Stomach smooth muscle (tissue), 2 donors: Measurements from ENCODE around the gene NAGK.
"Not testable (repeated sequence)": the region's sequence is repeated elsewhere in the genome, so short reads cannot be mapped to it uniquely, and the experiment has no call there.

Experiments
- H3K27ac ChIP-seq: one replicate; pipeline ENCODE4 v1.7.0; 2013; ENCODE audit warnings: mild to moderate bottlenecking, low read length, inconsistent platforms
- H3K27me3 ChIP-seq, 2 donors: one replicate each; pipeline ENCODE4 v1.7.0; 2013; ENCODE audit warnings: low read length in 2 of 2; ENCODE audit not compliant: insufficient read depth in 2 of 2, control insufficient read depth in 1 of 2
- H3K36me3 ChIP-seq, 2 donors: one replicate each; pipeline ENCODE4 v1.7.0; 2013; ENCODE audit warnings: low read length in 2 of 2; ENCODE audit not compliant: control insufficient read depth in 2 of 2, insufficient read depth in 2 of 2
- H3K4me1 ChIP-seq: one replicate; pipeline ENCODE4 v1.7.0; 2013; ENCODE audit warnings: low read length; ENCODE audit not compliant: control insufficient read depth, insufficient read depth
- H3K4me3 ChIP-seq, 2 donors: one replicate each; pipeline ENCODE4 v1.7.0; 2013; ENCODE audit warnings: low read length in 2 of 2
- H3K9ac ChIP-seq, 2 donors: one replicate each; pipeline ENCODE4 v1.7.0; 2013; ENCODE audit warnings: low read length in 2 of 2, mild to moderate bottlenecking in 1 of 2
- H3K9me3 ChIP-seq, 2 donors: one replicate each; pipeline ENCODE4 v1.7.0; 2013; ENCODE audit warnings: low read length in 2 of 2; ENCODE audit not compliant: control insufficient read depth in 2 of 2
- donor health status: healthy.
- donor health status: Pancreatic carcinoma.

The NAGK gene

DNA sequence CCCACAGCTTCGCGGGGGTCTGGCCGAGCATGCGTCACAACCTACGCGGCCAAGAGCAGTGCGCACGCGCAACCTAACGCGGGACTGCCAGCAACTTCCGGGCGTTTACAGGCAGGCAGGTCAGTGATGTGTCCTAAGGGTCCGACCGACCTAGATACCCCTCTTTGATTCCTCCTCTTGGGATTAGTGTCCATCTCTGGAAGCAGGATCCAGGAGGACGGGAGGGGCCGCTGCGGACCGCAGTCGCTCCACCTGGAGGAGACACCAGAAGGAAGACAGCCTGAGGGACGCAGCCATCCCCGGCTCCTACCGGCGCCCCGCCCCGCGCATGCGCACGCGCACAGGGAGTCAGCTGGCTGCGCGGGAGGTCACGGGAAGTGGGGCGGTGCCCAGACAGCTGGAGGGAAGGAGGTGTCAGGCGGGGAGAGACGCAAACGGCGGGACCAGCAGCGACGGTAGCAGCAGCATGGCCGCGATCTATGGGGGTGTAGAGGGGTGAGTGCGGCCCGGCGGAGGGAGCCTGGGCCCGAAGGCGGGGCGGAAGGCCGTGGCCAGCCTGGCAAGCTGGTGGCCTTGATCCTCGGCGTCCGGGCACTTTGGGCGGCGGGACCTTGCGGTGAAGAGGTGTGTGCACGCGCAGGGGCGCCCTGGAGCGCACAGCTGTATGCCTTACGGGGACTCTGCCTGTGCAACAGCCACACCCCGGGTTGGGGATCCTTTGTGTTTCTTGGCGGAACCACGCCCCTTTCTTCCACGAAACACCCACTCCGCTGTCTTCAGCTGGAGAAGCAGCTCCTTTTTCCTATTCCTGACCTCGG is at the start of gene NAGK:
NAGK (plus strand) TSS at position 431 of the 818 bp plus-strand sequence; CDS start at position 467, 36 bp downstream.
- Histone ChIP-seq H3K36me3 (peaks cover 0 to 7% of the 10 kb centered on the region in 2 donors), H3K4me1 (peaks cover 48% of the 10 kb centered on the region), H3K4me3 (peak within 1 kb of the TSS; percentile 89 to 96), H3K27me3 (no peaks in the 10 kb centered on the region), H3K27ac (peak within 1 kb of the TSS; percentile 99), H3K9ac (peak within 1 kb of the TSS; percentile 88 to 97), H3K9me3 (no peaks in the 10 kb centered on the region)

DNA sequence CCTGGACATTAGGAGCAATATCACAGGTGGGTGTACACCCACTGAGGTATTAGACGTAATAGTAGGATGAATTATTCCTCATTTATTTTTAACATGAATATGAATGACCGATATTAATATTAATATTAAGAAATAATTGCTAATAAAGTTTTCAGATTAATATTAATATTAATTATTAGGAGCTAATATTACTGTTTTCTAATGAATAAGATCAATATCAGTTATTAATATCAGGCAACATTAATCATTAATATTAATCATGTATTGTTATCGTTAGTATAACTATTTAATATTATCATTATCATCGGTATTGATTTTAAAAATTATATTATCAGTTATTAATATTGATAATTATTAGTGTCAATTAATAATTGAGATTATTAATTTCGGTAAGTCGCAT is 48.5 kb upstream of the NAGK start:
- H3K4me1 ChIP-seq, H3K9ac ChIP-seq, H3K4me3 ChIP-seq, H3K27me3 ChIP-seq, H3K27ac ChIP-seq, H3K36me3 ChIP-seq, H3K9me3 ChIP-seq: not testable (repeated sequence)

DNA sequence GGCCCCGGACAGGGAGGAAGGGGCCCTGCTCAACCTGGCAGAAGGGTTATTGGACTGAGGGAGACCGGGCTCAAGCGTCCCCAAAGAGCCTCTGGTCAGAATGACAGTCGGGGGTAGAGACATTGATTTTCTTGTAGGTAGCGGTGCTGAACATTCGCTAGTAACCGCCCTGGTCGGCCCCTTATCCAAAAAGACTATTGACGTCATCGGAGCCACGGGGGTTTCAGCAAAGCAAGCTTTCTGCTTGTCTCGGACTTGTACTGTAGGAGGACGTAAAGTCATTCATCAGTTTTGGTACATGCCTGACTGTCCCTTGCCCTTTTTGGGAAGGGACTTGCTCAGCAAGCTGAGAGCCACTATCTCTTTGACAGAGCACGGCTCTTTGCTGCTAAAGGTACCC is 47.1 kb upstream of the NAGK start:
- H3K27me3 ChIP-seq, H3K27ac ChIP-seq, H3K4me3 ChIP-seq, H3K4me1 ChIP-seq, H3K36me3 ChIP-seq, H3K9me3 ChIP-seq, H3K9ac ChIP-seq: not testable (repeated sequence)

DNA sequence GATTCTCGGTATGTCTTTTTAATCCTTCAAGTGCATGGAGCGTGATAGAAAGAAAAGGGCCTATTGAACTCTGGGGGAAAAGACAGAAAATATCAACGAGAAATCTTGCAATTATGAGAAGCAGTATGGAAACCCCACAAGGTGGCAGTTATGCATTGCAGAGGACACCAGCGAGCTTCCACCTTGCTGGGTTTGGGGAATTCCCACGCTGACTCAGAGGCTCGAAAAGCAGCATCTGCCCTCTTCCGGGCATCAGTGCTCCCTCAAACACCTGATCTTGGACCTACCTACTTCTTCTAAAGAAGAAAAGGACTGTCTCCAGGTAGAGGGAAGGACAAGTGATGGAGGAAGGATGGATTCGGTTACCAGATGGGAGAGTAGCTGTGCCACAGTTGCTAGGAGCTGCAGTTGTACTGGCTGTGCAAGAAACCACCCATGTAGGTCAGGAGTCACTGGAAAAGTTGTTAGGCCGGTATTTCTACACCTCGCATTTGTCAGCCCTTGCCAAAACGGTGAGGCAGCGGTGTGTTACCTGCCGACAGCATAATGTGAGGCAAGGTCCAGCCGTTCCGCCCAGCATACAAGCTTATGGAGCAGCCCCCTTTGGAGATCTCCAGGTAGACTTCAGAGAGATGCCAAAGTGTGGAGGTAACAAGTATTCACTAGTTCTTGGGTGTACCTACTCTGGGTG is 44.8 kb upstream of the NAGK start:
- not testable (repeated sequence) for H3K9me3 ChIP-seq, H3K4me3 ChIP-seq, H3K36me3 ChIP-seq, H3K27me3 ChIP-seq, H3K9ac ChIP-seq, H3K27ac ChIP-seq, H3K4me1 ChIP-seq

DNA sequence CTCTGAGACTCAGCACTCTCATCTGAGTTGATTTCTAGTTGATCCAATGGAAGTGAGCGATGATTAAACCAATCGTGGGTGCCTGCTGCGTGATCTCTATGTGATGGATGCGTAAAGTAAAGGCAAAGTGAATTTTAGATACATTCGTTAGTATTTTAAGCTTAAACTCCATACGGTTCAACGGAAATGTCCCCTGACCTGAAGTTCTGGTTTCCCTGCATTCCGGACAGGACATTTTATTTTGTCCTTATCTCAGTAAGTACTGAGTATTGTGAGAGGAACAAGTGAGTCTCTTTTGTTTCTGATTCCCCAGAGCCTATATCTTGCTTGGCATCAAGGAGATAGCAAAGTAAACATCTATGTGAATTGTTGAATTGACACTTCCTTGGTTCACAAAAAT is 32.2 kb upstream of the NAGK start:
- not testable (repeated sequence) for H3K36me3 ChIP-seq, H3K27me3 ChIP-seq, H3K9ac ChIP-seq, H3K9me3 ChIP-seq, H3K4me1 ChIP-seq, H3K4me3 ChIP-seq, H3K27ac ChIP-seq

DNA sequence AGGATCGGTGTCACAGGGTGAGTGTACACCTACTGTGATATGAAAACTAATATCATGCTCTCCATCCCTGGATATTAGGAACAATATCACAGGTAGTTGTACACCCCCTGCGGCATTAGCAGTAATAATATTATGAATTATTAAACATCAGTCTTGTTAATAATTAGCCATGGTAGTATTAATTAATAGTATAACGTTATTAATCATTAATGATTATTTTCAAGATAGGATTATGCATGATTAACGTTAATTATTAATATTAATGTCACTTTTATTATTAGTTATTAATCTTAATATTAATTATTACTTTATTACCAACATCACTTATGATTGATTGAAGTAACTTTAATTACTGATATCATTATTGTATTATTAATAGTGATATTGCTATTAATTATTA is 26.2 kb upstream of the NAGK start:
- Histone ChIP-seq H3K4me3 (no peak overlapping the region), H3K9ac (no peak overlapping the region), H3K27me3 (peaks cover 0 to 2% of the 10 kb centered on the region in 2 donors), H3K9me3 (no peaks in the 10 kb centered on the region), H3K36me3 (no peaks in the 10 kb centered on the region), H3K4me1 (no peaks in the 10 kb centered on the region), H3K27ac (no peak overlapping the region)

DNA sequence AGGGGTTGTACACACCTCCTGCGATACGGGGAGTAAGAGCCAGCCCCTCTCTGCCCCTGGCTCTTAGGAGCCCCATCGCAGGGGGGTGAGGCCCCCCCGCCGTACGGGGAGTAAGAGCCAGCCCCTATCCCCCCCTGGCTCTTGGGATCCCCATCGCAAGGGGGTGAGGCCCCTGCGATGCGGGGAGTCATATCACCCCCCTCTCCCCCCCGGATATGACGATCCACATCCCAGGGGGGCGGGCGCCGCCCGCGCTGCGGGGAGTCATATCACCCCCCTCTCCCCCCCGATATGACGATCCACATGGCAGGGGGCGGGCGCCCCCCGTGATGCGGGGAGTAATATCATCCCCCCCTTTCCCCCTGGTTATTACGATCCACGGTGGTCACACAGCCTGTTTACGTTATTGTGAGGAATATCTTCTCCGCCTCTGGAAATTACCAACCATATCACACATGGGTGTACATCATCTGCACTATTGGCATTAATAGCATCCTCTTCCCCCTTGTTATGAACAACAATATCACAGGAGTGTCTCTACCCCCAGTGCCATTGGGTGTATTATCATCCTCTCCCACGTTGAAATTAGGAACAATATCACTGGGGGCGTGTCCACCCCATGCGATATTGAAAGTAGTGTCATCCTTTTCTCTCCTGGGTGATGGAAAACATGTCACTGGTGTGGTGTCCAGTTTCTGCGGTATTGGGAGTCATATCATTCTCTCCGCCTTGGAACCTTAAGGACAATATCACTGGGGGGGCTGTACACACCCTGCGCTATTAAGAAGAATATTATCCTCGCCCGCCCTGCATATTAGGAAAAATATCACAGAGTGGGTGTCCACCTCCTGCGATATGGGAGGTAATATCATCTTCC is 24.7 kb upstream of the NAGK start:
- no peaks in the 10 kb centered on the region for H3K4me1 ChIP-seq
- H3K27me3 ChIP-seq = peaks cover 0 to 2% of the 10 kb centered on the region in 2 donors
- H3K27ac ChIP-seq = no peak overlapping the region
- no peaks in the 10 kb centered on the region for H3K36me3 ChIP-seq
- H3K4me3 ChIP-seq = no peak overlapping the region
- H3K9me3 ChIP-seq = no peaks in the 10 kb centered on the region
- no peak overlapping the region for H3K9ac ChIP-seq

DNA sequence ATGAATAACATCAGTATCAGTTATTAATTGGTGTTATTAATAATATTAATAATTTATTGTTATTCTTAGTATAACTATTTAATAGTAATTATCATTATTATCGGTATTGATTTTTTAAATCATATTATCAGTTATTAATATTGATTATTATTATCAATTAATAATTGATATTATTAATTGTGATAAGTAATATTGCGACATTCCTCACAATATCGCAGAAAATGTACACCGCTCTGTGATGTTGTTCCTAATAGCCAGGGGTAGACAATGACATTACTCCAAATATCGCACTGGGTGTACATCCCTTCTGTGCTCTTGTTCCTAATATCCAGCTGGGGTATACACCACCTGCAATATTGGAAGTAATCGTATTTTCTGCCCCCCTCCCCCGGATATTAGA is 23.3 kb upstream of the NAGK start:
- Histone ChIP-seq H3K4me3 (no peak overlapping the region), H3K27me3 (peaks cover 0 to 2% of the 10 kb centered on the region in 2 donors), H3K9me3 (no peaks in the 10 kb centered on the region), H3K27ac (no peak overlapping the region), H3K36me3 (no peaks in the 10 kb centered on the region), H3K4me1 (no peaks in the 10 kb centered on the region), H3K9ac (no peak overlapping the region)

DNA sequence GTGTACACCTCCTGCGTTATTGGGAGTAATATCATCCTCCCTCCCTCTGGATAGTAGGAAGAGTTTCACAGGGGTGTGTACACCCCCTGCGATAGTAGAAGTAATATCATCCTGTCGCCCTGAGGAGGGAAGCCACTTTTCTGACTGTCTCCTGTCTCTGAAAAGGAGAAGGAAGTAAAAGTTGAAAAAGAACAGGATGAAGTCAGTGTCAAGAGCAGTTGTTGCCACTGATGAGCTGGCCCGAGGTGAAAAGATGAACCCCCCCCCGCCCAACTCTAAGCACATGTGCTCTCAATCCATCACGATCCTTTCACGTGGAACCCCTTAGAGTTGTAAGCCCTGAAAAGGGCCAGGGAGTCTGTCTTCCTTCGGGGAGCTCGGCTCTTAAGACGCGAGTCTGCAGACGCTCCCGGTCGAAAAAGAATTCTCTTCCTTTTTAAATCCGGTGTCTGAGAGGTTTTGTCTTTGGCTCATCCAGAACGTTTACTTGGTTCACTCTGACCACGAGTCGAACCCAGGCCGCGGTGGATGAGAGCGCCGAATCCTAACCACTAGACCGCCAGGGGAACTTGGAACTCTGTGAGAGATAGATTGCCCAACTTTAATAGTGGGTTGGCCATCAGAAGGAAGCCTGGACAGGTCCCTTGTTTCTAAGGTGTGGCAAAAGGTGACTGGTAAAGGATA is 22.4 kb upstream of the NAGK start:
- Histone ChIP-seq H3K27me3 (peaks cover 0 to 2% of the 10 kb centered on the region in 2 donors), H3K4me3 (no peak overlapping the region), H3K36me3 (no peaks in the 10 kb centered on the region), H3K27ac (no peak overlapping the region), H3K9me3 (no peaks in the 10 kb centered on the region), H3K9ac (no peak overlapping the region), H3K4me1 (no peaks in the 10 kb centered on the region)

DNA sequence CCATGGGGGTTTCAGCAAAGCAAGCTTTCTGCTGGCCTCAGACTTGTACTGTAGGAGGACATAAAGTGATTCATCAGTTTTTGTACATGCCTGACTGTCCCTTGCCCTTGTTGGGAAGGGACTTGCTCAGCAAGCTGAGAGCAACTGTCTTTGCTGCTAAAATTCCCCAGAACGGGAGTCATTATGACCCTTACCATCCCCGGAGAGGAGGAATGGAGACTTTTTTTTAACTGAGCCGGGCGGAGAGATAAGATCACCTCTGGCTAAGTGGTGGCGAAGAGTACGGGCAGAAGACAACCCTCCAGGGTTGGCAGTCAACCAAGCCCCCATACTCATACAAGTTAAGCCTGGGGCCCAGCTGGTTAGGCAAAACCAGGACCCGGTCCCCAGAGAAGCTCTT is 20.4 kb upstream of the NAGK start:
- no peaks in the 10 kb centered on the region for H3K4me1 ChIP-seq
- H3K9ac ChIP-seq = no peak overlapping the region
- no peak overlapping the region for H3K27ac ChIP-seq
- peaks cover 0 to 2% of the 10 kb centered on the region in 2 donors for H3K27me3 ChIP-seq
- H3K4me3 ChIP-seq = no peak overlapping the region
- no peaks in the 10 kb centered on the region for H3K36me3 ChIP-seq
- no peaks in the 10 kb centered on the region for H3K9me3 ChIP-seq
